Common myeloid progenitor, CD34-positive (primary cell): ENCODE results near the gene SCNN1G.

ENCODE experiments used
- CTCF ChIA-PET: fragments of 350-600 bp; sonication (Branson Sonifier 250); formaldehyde crosslinking; loops from one replicate; lab custom pipeline; 2021; ENCODE audit warnings: antibody characterized with exemption; lab: Charles Lee
- POLR2A ChIA-PET: fragments of 350-600 bp; sonication (Branson Sonifier 250); formaldehyde crosslinking; loops from one replicate; lab custom pipeline; 2021; ENCODE audit warnings: antibody characterized with exemption; lab: Charles Lee
- DNase-seq, 3 donors: peaks; one replicate each; pipeline versions ENCODE4 v3.0.0 to v3.0.0-alpha.2; 2013
- H3K27ac ChIP-seq, 2 experiments: 1 replicate in 1 of 2; 2 replicates in 1 of 2; pipeline ENCODE4 v1.7.0; 2013; ENCODE audit warnings: inconsistent platforms in 2 of 2, low read length in 2 of 2, mild to moderate bottlenecking in 2 of 2, low read depth in 1 of 2, moderate library complexity in 1 of 2; ENCODE audit not compliant: severe bottlenecking in 2 of 2, insufficient read depth in 1 of 2, poor library complexity in 1 of 2
- H3K27me3 ChIP-seq, 5 experiments: replicated peaks in 2 of 5; 1 replicate in 3 of 5; 2 replicates in 2 of 5; pipeline versions ENCODE4 v1.6.1 to v1.7.0; 2013; ENCODE audit warnings: low read length in 4 of 5, mild to moderate bottlenecking in 2 of 5, moderate library complexity in 2 of 5, inconsistent platforms in 1 of 5; ENCODE audit not compliant: insufficient read depth in 5 of 5, control insufficient read depth in 4 of 5
- H3K36me3 ChIP-seq, 4 experiments: 1 replicate in 2 of 4; 2 replicates in 2 of 4; pipeline versions ENCODE4 v1.6.1 to v1.7.0; 2013; ENCODE audit warnings: low read length in 3 of 4, control low read depth in 1 of 4, mild to moderate bottlenecking in 1 of 4; ENCODE audit not compliant: control insufficient read depth in 4 of 4, insufficient read depth in 4 of 4
- H3K4me1 ChIP-seq, 4 experiments: 1 replicate in 3 of 4; 2 replicates in 1 of 4; pipeline versions ENCODE4 v1.6.1 to v1.7.1; 2013; ENCODE audit warnings: low read length in 3 of 4, mild to moderate bottlenecking in 3 of 4, control low read depth in 1 of 4, inconsistent platforms in 1 of 4, moderate library complexity in 1 of 4; ENCODE audit not compliant: control insufficient read depth in 4 of 4, insufficient read depth in 4 of 4; ENCODE audit errors: control extremely low read depth in 1 of 4
- H3K4me3 ChIP-seq, 7 experiments: 1 replicate in 4 of 7; 2 replicates in 3 of 7; pipeline versions ENCODE4 v1.5.1 to v1.7.0; 2013; ENCODE audit warnings: mild to moderate bottlenecking in 7 of 7, low read length in 6 of 7, moderate library complexity in 6 of 7, inconsistent platforms in 2 of 7, low read depth in 2 of 7, control low read depth in 1 of 7; ENCODE audit not compliant: insufficient read depth in 4 of 7, control insufficient read depth in 1 of 7; ENCODE audit errors: extremely low read depth in 1 of 7
- H3K9me3 ChIP-seq, 5 experiments: 1 replicate in 4 of 5; 2 replicates in 1 of 5; pipeline versions ENCODE4 v1.6.1 to v1.7.1; 2013; ENCODE audit warnings: low read length in 4 of 5, mild to moderate bottlenecking in 2 of 5, inconsistent platforms in 1 of 5, low read depth in 1 of 5, moderate library complexity in 1 of 5; ENCODE audit not compliant: control insufficient read depth in 4 of 5, insufficient read depth in 2 of 5; ENCODE audit errors: control extremely low read depth in 1 of 5
- WGBS: methylation state at CpG from one replicate; pipeline ENCODE4 v1.1.5; 2013; ENCODE audit not compliant: insufficient coverage; 5-methylcytosine and 5-hydroxymethylcytosine counted together

Gene SCNN1G

GRCh38 chr16:23182206-23182678 lies 303 bp upstream of the SCNN1G start:
- POLR2A ChIA-PET: no interaction called here
- H3K4me3 ChIP-seq: peak overlapping the region in 3 of 7 experiments; percentile 19 to 64 (median 44)
- 8% methylated on average over 17 of the region's 33 CpGs for WGBS
- no peaks in the 10 kb centered on the region for H3K36me3 ChIP-seq
- H3K4me1 ChIP-seq: peaks cover 0 to 13% (median 10%) of the 10 kb centered on the region in 4 experiments
- no peaks in the 10 kb centered on the region for H3K9me3 ChIP-seq
- H3K27ac ChIP-seq: no peak overlapping the region
- peaks cover 5 to 77% (median 22%) of the 10 kb centered on the region in 5 experiments for H3K27me3 ChIP-seq
- CTCF ChIA-PET: interaction anchor here (0.7 to 2.7 kb wide), 5 partner anchors 10 to 253 kb away, joined by 3 to 8 read pairs (median 6); partner anchors contain the start of gene USP31
- peak; percentile 76 to 86 (median 83) for DNase-seq

- DNase-seq: no peak
- peak overlapping the region in 1 of 7 experiments; percentile 46 for H3K4me3 ChIP-seq
- no peaks in the 10 kb centered on the region for H3K9me3 ChIP-seq
- H3K27ac ChIP-seq: no peak overlapping the region
- H3K27me3 ChIP-seq: peaks cover 5 to 83% (median 22%) of the 10 kb centered on the region in 5 experiments
- H3K4me1 ChIP-seq: peaks cover 0 to 13% (median 10%) of the 10 kb centered on the region in 4 experiments
- CTCF ChIA-PET: interaction anchor here (1.3 to 2.7 kb wide), 2 partner anchors 9 to 27 kb away, joined by 4 to 8 read pairs; no protein-coding TSS in a partner anchor
- no peaks in the 10 kb centered on the region for H3K36me3 ChIP-seq
- WGBS: 67% methylated on average over 1 of the region's 4 CpGs
- POLR2A ChIA-PET: interaction anchor here (0.5 kb wide), 1 partner anchor 257 kb away, joined by 3 read pairs; no protein-coding TSS in a partner anchor
Observed at GRCh38 chr16:23183543-23183862, 958 bp downstream of the SCNN1G start.

GRCh38 chr16:23185656-23186055 lies 3.1 kb downstream of the SCNN1G start:
- 64% methylated on average over 11 of the region's 11 CpGs for WGBS
- no peak for DNase-seq
- Histone ChIP-seq H3K9me3 (no peaks in the 10 kb centered on the region), H3K27me3 (peaks cover 5 to 77% (median 22%) of the 10 kb centered on the region in 5 experiments), H3K4me1 (peaks cover 0 to 13% (median 10%) of the 10 kb centered on the region in 4 experiments), H3K36me3 (no peaks in the 10 kb centered on the region), H3K27ac (no peak overlapping the region), H3K4me3 (no peak overlapping the region)
- POLR2A ChIA-PET: no interaction called here
- CTCF ChIA-PET: no interaction called here

- Histone ChIP-seq H3K27me3 (peaks cover 5 to 78% (median 21%) of the 10 kb centered on the region in 5 experiments), H3K4me3 (no peak overlapping the region), H3K4me1 (peaks cover 0 to 13% (median 10%) of the 10 kb centered on the region in 4 experiments), H3K36me3 (no peaks in the 10 kb centered on the region), H3K9me3 (no peaks in the 10 kb centered on the region), H3K27ac (no peak overlapping the region)
- ChIA-PET POLR2A (no interaction called here), CTCF (no interaction called here)
- 78% methylated on average over 21 of the region's 24 CpGs for WGBS
- DNase-seq: no peak
Observed at GRCh38 chr16:23186171-23186570, 3.6 kb downstream of the SCNN1G start.

- peaks cover 0 to 9% (median 7%) of the 10 kb centered on the region in 4 experiments for H3K4me1 ChIP-seq
- H3K36me3 ChIP-seq: no peaks in the 10 kb centered on the region
- no peak overlapping the region for H3K4me3 ChIP-seq
- no peak overlapping the region for H3K27ac ChIP-seq
- WGBS: no CpG with 5 or more reads among the region's 3 CpGs
- H3K27me3 ChIP-seq: peaks cover 5 to 67% (median 22%) of the 10 kb centered on the region in 5 experiments
- ChIA-PET POLR2A (no interaction called here), CTCF (interaction anchor here (1.1 kb wide), 2 partner anchors 11 to 246 kb away, joined by 3 read pairs; no protein-coding TSS in a partner anchor)
- no peak for DNase-seq
- no peaks in the 10 kb centered on the region for H3K9me3 ChIP-seq
Observed at GRCh38 chr16:23187341-23187740, 4.8 kb downstream of the SCNN1G start.

- DNase-seq: no peak
- WGBS: no CpG with 5 or more reads among the region's 2 CpGs
- H3K27me3 ChIP-seq: peaks cover 0 to 55% (median 10%) of the 10 kb centered on the region in 5 experiments
- CTCF ChIA-PET: no interaction called here
- no peaks in the 10 kb centered on the region for H3K4me1 ChIP-seq
- H3K27ac ChIP-seq: no peak overlapping the region
- POLR2A ChIA-PET: no interaction called here
- H3K9me3 ChIP-seq: no peaks in the 10 kb centered on the region
- no peak overlapping the region for H3K4me3 ChIP-seq
- H3K36me3 ChIP-seq: no peaks in the 10 kb centered on the region
Observed at GRCh38 chr16:23188911-23189310, 6.4 kb downstream of the SCNN1G start.

- POLR2A ChIA-PET: no interaction called here
Observed at GRCh38 chr16:23194497-23195221, 12.1 kb downstream of the SCNN1G start.

More at GRCh38 chr16:23194497-23195221, 12.1 kb downstream of the SCNN1G start:
- WGBS: 78% methylated on average over 9 of the region's 9 CpGs
- no peak overlapping the region for H3K27ac ChIP-seq
- CTCF ChIA-PET: no interaction called here
- no peak for DNase-seq
- H3K36me3 ChIP-seq: no peaks in the 10 kb centered on the region
- no peaks in the 10 kb centered on the region for H3K4me1 ChIP-seq
- no peaks in the 10 kb centered on the region for H3K9me3 ChIP-seq
- no peak overlapping the region for H3K4me3 ChIP-seq
- peaks cover 2 to 10% (median 3%) of the 10 kb centered on the region in 5 experiments for H3K27me3 ChIP-seq
